ENCODE results near the gene MARVELD1. TPM values are rescaled to one million over a fixed set of nuclear protein-coding genes. Genes with fewer than 3 reads are reported as not detected.
A peak's percentile ranks its signal among the peaks of the same experiment; 100 is the strongest.

Gene MARVELD1
- total and polyA plus RNA-seq, 2 experiments from 2014 or later: 29.4 to 64.8 TPM

GRCh38 chr10:97715259-97715874 is 1.8 kb downstream of the MARVELD1 start:
- H3K9ac ChIP-seq: peak overlapping the region; percentile 97
- H3K4me2 ChIP-seq (ENCODE audit: unreplicated experiment): peak overlapping the region; percentile 93
- 7 to 9% methylated on average over 8 of the region's 8 CpGs for WGBS, 2 experiments (ENCODE audit: low coverage in 1 of 2, low lambda C conversion rate in 2 of 2, missing lambda C conversion rate in 2 of 2)
- H3K27me3 ChIP-seq (replicated peaks; ENCODE audit: insufficient read depth): no peaks in the 10 kb centered on the region
- H2AFZ ChIP-seq: no peak overlapping the region
- no peaks in the 10 kb centered on the region for H3K9me2 ChIP-seq (ENCODE audit: insufficient read depth)
- no peaks in the 10 kb centered on the region for H3K9me3 ChIP-seq (ENCODE audit: low read depth)
- no peaks in the 10 kb centered on the region for H4K20me1 ChIP-seq (ENCODE audit: insufficient read depth)
- H3K4me1 ChIP-seq (ENCODE audit: insufficient read depth): peaks cover 33% of the 10 kb centered on the region
- in situ Hi-C loops (cut with MboI): no loop called here
- peak overlapping the region; percentile 73 for H3K4me3 ChIP-seq
- no peak for TF ChIP-seq EZH2phosphoT487 (IDR thresholded peaks at IDR 0.05; ENCODE audit: insufficient read depth, low read depth)
- no peak for TF ChIP-seq EZH2 (IDR thresholded peaks at IDR 0.05; ENCODE audit: insufficient read depth, poor library complexity, severe bottlenecking)
- H3K27ac ChIP-seq: peak overlapping the region; percentile 95
- H3K79me2 ChIP-seq (ENCODE audit: insufficient read depth): peaks cover 42% of the 10 kb centered on the region
- H3K36me3 ChIP-seq (ENCODE audit: low read depth): peaks cover 14% of the 10 kb centered on the region
- H3F3A ChIP-seq (ENCODE audit: insufficient read depth): peaks cover 10% of the 10 kb centered on the region
- peak; percentile 56 for DNase-seq

- no peak for TF ChIP-seq EZH2phosphoT487 (IDR thresholded peaks at IDR 0.05; ENCODE audit: insufficient read depth, low read depth)
- TF ChIP-seq EZH2 (IDR thresholded peaks at IDR 0.05; ENCODE audit: insufficient read depth, poor library complexity, severe bottlenecking): no peak
- Histone ChIP-seq H2AFZ (no peak overlapping the region), H3K27me3 (replicated peaks; ENCODE audit: insufficient read depth) (no peaks in the 10 kb centered on the region), H4K20me1 (ENCODE audit: insufficient read depth) (no peaks in the 10 kb centered on the region), H3K9ac (no peak overlapping the region), H3K4me3 (no peak overlapping the region), H3F3A (ENCODE audit: insufficient read depth) (peaks cover 19% of the 10 kb centered on the region), H3K4me2 (ENCODE audit: unreplicated experiment) (no peak overlapping the region), H3K9me2 (ENCODE audit: insufficient read depth) (no peaks in the 10 kb centered on the region), H3K9me3 (ENCODE audit: low read depth) (no peaks in the 10 kb centered on the region), H3K79me2 (ENCODE audit: insufficient read depth) (peaks cover 42% of the 10 kb centered on the region), H3K27ac (no peak overlapping the region), H3K4me1 (ENCODE audit: insufficient read depth) (peaks cover 33% of the 10 kb centered on the region), H3K36me3 (ENCODE audit: low read depth) (peaks cover 14% of the 10 kb centered on the region)
- DNase-seq: no peak
- in situ Hi-C loops (cut with MboI): no loop called here
- 79 to 83% methylated on average over 7 of the region's 7 CpGs for WGBS, 2 experiments (ENCODE audit: low coverage in 1 of 2, low lambda C conversion rate in 2 of 2, missing lambda C conversion rate in 2 of 2)
These were observed 4.1 kb downstream of the MARVELD1 start for GRCh38 chr10:97717627-97718026.

GRCh38 chr10:97718178-97718577 is 4.6 kb downstream of the MARVELD1 start:
- in situ Hi-C loops (cut with MboI): no loop called here
- Histone ChIP-seq H4K20me1 (ENCODE audit: insufficient read depth) (no peaks in the 10 kb centered on the region), H2AFZ (no peak overlapping the region), H3K9me2 (ENCODE audit: insufficient read depth) (no peaks in the 10 kb centered on the region), H3F3A (ENCODE audit: insufficient read depth) (peaks cover 19% of the 10 kb centered on the region), H3K9ac (peak overlapping the region; percentile 28; the same call in 1 of the 2 replicates), H3K4me3 (no peak overlapping the region), H3K4me1 (ENCODE audit: insufficient read depth) (peaks cover 33% of the 10 kb centered on the region), H3K36me3 (ENCODE audit: low read depth) (peaks cover 14% of the 10 kb centered on the region), H3K4me2 (ENCODE audit: unreplicated experiment) (peak overlapping the region; percentile 5), H3K79me2 (ENCODE audit: insufficient read depth) (peaks cover 42% of the 10 kb centered on the region), H3K27ac (no peak overlapping the region), H3K9me3 (ENCODE audit: low read depth) (no peaks in the 10 kb centered on the region), H3K27me3 (replicated peaks; ENCODE audit: insufficient read depth) (no peaks in the 10 kb centered on the region)
- WGBS, 2 experiments (ENCODE audit: low coverage in 1 of 2, low lambda C conversion rate in 2 of 2, missing lambda C conversion rate in 2 of 2): 30 to 42% methylated on average over 6 of the region's 6 CpGs
- DNase-seq: no peak
- TF ChIP-seq EZH2 (IDR thresholded peaks at IDR 0.05; ENCODE audit: insufficient read depth, poor library complexity, severe bottlenecking) (no peak), EZH2phosphoT487 (IDR thresholded peaks at IDR 0.05; ENCODE audit: insufficient read depth, low read depth) (no peak)

GRCh38 chr10:97718659-97719142 is 5.2 kb downstream of the MARVELD1 start:
- Histone ChIP-seq H3F3A (ENCODE audit: insufficient read depth) (peaks cover 19% of the 10 kb centered on the region), H3K9me2 (ENCODE audit: insufficient read depth) (no peaks in the 10 kb centered on the region), H3K36me3 (ENCODE audit: low read depth) (peaks cover 14% of the 10 kb centered on the region), H3K9me3 (ENCODE audit: low read depth) (no peaks in the 10 kb centered on the region), H3K27me3 (replicated peaks; ENCODE audit: insufficient read depth) (no peaks in the 10 kb centered on the region), H3K4me2 (ENCODE audit: unreplicated experiment) (peak overlapping the region; percentile 5), H3K9ac (peak overlapping the region; percentile 28; the same call in 1 of the 2 replicates), H3K27ac (no peak overlapping the region), H3K79me2 (ENCODE audit: insufficient read depth) (peaks cover 42% of the 10 kb centered on the region), H4K20me1 (ENCODE audit: insufficient read depth) (no peaks in the 10 kb centered on the region), H3K4me1 (ENCODE audit: insufficient read depth) (peaks cover 33% of the 10 kb centered on the region), H2AFZ (no peak overlapping the region), H3K4me3 (no peak overlapping the region)
- no peak for TF ChIP-seq EZH2 (IDR thresholded peaks at IDR 0.05; ENCODE audit: insufficient read depth, poor library complexity, severe bottlenecking)
- TF ChIP-seq EZH2phosphoT487 (IDR thresholded peaks at IDR 0.05; ENCODE audit: insufficient read depth, low read depth): no peak
- peak; percentile 49 for DNase-seq
- 37 to 42% methylated on average over 8 of the region's 8 CpGs for WGBS, 2 experiments (ENCODE audit: low coverage in 1 of 2, low lambda C conversion rate in 2 of 2, missing lambda C conversion rate in 2 of 2)
- in situ Hi-C loops (cut with MboI): no loop called here
